ENCODE results near the gene ABHD2.

DNA sequence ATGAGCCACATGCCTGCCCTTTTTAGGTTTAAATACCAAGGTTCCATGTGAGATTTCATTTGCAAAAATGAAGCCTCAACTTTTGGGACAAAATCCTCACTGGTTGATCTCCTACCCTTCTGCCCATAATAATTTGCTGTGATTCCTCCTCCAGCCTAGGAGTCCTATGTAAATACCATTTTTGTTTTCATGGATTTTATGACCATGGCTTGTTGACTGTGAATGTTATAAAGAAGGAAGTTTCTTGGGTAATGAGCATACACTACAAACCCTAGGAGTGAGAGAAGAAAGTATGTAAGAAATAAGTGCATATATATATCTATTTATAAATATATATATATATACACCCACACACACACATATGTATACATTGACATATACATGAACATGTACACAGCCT lies 120.0 kb downstream of the ABHD2 start:
- TF ChIP-seq, protein P1, sequence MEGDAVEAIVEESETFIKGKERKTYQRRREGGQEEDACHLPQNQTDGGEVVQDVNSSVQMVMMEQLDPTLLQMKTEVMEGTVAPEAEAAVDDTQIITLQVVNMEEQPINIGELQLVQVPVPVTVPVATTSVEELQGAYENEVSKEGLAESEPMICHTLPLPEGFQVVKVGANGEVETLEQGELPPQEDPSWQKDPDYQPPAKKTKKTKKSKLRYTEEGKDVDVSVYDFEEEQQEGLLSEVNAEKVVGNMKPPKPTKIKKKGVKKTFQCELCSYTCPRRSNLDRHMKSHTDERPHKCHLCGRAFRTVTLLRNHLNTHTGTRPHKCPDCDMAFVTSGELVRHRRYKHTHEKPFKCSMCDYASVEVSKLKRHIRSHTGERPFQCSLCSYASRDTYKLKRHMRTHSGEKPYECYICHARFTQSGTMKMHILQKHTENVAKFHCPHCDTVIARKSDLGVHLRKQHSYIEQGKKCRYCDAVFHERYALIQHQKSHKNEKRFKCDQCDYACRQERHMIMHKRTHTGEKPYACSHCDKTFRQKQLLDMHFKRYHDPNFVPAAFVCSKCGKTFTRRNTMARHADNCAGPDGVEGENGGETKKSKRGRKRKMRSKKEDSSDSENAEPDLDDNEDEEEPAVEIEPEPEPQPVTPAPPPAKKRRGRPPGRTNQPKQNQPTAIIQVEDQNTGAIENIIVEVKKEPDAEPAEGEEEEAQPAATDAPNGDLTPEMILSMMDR (conservative IDR thresholded peaks at IDR 0.05; ENCODE audit: low read length) = no peak
- no peak for TF ChIP-seq EZH2phosphoT487 (IDR thresholded peaks at IDR 0.05; ENCODE audit: borderline replicate concordance, low read depth, low read length)

All from OCI-LY7 (cell line).